Transverse colon (tissue), 4 donors: ENCODE data around the gene SSX2IP.

Experiments used
- POLR2A ChIP-seq: fragments of 450-650 bp; IDR thresholded peaks from one replicate; pipeline ENCODE4 v1.6.1; 2016; ENCODE audit warnings: antibody characterized with exemption, mild to moderate bottlenecking, moderate library complexity
- POLR2AphosphoS5 ChIP-seq, 3 donors: sonication (generic); formaldehyde crosslinking; IDR thresholded peaks; one replicate each; pipeline ENCODE4 v1.6.1; 2016; ENCODE audit warnings: antibody characterized with exemption in 3 of 3
- TF ChIP-seq, protein P1 (sequence below), 5 experiments: fragments of 200-600 bp in 3 of 5; fragments of 450-650 bp in 2 of 5; sonication (generic) in 3 of 5; IDR thresholded peaks; 1 replicate in 2 of 5; 2 replicates in 3 of 5; pipeline ENCODE4 v1.5.1; 2016 to 2017; ENCODE audit warnings: antibody characterized with exemption in 5 of 5, inconsistent platforms in 3 of 5, mild to moderate bottlenecking in 2 of 5, moderate library complexity in 1 of 5

DNA sequence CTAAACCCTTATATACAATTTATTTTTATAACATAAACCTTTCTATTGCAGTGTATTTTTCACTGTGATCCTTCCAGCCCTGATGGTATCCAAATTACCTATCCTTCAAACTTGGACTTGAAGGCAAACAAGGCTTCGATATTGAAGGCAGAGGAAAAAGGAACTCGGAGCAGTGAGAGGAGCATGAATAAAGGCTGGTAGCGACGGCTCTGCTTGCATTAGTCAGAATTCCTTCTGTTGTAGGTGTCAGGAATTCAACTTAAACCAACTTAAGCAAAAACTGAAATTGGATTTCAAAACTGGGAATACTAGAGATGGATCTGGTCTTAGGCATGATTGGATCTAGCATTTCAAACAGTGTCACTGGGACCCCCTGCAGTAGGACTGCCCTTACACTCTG lies 17.8 kb upstream of the SSX2IP start:
- TF ChIP-seq POLR2AphosphoS5 (IDR thresholded peaks at IDR 0.05) (no peak), POLR2A (no peak)
- TF ChIP-seq, protein P1, sequence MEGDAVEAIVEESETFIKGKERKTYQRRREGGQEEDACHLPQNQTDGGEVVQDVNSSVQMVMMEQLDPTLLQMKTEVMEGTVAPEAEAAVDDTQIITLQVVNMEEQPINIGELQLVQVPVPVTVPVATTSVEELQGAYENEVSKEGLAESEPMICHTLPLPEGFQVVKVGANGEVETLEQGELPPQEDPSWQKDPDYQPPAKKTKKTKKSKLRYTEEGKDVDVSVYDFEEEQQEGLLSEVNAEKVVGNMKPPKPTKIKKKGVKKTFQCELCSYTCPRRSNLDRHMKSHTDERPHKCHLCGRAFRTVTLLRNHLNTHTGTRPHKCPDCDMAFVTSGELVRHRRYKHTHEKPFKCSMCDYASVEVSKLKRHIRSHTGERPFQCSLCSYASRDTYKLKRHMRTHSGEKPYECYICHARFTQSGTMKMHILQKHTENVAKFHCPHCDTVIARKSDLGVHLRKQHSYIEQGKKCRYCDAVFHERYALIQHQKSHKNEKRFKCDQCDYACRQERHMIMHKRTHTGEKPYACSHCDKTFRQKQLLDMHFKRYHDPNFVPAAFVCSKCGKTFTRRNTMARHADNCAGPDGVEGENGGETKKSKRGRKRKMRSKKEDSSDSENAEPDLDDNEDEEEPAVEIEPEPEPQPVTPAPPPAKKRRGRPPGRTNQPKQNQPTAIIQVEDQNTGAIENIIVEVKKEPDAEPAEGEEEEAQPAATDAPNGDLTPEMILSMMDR (IDR thresholded peaks at IDR 0.05) = no peak
